ENCODE data around the gene EZH2. TPM values are rescaled to one million over a fixed set of nuclear protein-coding genes. Genes with fewer than 3 reads are reported as not detected.

The EZH2 gene
- total and polyA plus RNA-seq, 2 donors (not counting 1 experiment from before 2014, with no cell fraction given): 7.1 to 10.1 TPM

DNA sequence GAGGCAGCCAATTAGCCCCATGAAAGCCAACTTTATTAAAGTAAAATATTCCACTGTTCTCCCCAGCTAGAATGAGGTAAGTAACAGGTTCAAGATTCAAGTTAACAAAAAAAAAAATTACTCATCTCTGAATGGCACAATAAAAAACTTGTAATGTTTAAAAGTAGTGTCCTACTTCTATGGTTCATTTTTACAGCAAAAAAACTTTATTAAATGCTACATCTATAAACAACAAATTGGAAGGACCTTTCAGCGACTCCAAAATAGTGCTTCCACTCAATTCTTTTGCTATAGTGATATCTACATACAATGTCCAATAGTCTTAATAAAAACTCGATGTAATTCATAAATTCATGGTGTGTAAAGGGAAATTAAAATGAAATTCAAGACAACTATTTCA lies 59.2 kb downstream of the EZH2 start:
- Histone ChIP-seq H3K27me3 (ENCODE audit: control insufficient read depth, insufficient read depth, low read length) (no peaks in the 10 kb centered on the region), H3K4me2 (ENCODE audit: extremely low read depth, insufficient read depth, low read length) (no peak overlapping the region), H3K27ac (ENCODE audit: insufficient read depth, low read length) (no peak overlapping the region), H3K4me1 (ENCODE audit: control insufficient read depth, extremely low read depth, insufficient read depth, low read length) (peaks cover 2% of the 10 kb centered on the region), H2AFZ (ENCODE audit: low read length) (no peak overlapping the region), H3K79me2 (ENCODE audit: control insufficient read depth, insufficient read depth, low read length) (no peaks in the 10 kb centered on the region), H3K9ac (ENCODE audit: insufficient read depth, low read length) (no peak overlapping the region), H4K20me1 (ENCODE audit: control insufficient read depth, extremely low read depth, insufficient read depth, low read length) (no peaks in the 10 kb centered on the region), H3K9me3 (ENCODE audit: control insufficient read depth, insufficient read depth, low read depth, low read length) (no peaks in the 10 kb centered on the region), H3K36me3 (ENCODE audit: control insufficient read depth, insufficient read depth, low read length) (no peaks in the 10 kb centered on the region), H3K4me3 (replicated peaks in 1 of 4; ENCODE audit: control extremely low read depth in 1 of 4, insufficient read depth in 1 of 4, low read depth in 3 of 4, low read length in 4 of 4) (no peak overlapping the region)
- TF ChIP-seq, protein P1, sequence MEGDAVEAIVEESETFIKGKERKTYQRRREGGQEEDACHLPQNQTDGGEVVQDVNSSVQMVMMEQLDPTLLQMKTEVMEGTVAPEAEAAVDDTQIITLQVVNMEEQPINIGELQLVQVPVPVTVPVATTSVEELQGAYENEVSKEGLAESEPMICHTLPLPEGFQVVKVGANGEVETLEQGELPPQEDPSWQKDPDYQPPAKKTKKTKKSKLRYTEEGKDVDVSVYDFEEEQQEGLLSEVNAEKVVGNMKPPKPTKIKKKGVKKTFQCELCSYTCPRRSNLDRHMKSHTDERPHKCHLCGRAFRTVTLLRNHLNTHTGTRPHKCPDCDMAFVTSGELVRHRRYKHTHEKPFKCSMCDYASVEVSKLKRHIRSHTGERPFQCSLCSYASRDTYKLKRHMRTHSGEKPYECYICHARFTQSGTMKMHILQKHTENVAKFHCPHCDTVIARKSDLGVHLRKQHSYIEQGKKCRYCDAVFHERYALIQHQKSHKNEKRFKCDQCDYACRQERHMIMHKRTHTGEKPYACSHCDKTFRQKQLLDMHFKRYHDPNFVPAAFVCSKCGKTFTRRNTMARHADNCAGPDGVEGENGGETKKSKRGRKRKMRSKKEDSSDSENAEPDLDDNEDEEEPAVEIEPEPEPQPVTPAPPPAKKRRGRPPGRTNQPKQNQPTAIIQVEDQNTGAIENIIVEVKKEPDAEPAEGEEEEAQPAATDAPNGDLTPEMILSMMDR (conservative IDR thresholded peaks at IDR 0.05 in 1 of 2, IDR thresholded peaks at IDR 0.05 in 1 of 2; ENCODE audit: low read depth in 1 of 2, low read length in 2 of 2): no peak
- no peak for TF ChIP-seq EZH2 (IDR thresholded peaks at IDR 0.05; ENCODE audit: low read length, missing control alignments)
- DNase-seq (ENCODE audit: low read depth in 2 of 2): no peak

- H3K4me2 ChIP-seq (ENCODE audit: extremely low read depth, insufficient read depth, low read length): no peak overlapping the region
- H3K79me2 ChIP-seq (ENCODE audit: control insufficient read depth, insufficient read depth, low read length): no peaks in the 10 kb centered on the region
- no peak overlapping the region for H3K9ac ChIP-seq (ENCODE audit: insufficient read depth, low read length)
- H3K27me3 ChIP-seq (ENCODE audit: control insufficient read depth, insufficient read depth, low read length): no peaks in the 10 kb centered on the region
- no peak overlapping the region for H3K4me3 ChIP-seq (replicated peaks in 1 of 4; ENCODE audit: control extremely low read depth in 1 of 4, insufficient read depth in 1 of 4, low read depth in 3 of 4, low read length in 4 of 4)
- no peaks in the 10 kb centered on the region for H3K9me3 ChIP-seq (ENCODE audit: control insufficient read depth, insufficient read depth, low read depth, low read length)
- no peak for DNase-seq (ENCODE audit: low read depth in 2 of 2)
- H2AFZ ChIP-seq (ENCODE audit: low read length): no peak overlapping the region
- H3K27ac ChIP-seq (ENCODE audit: insufficient read depth, low read length): no peak overlapping the region
- peaks cover 2% of the 10 kb centered on the region for H3K4me1 ChIP-seq (ENCODE audit: control insufficient read depth, extremely low read depth, insufficient read depth, low read length)
- H3K36me3 ChIP-seq (ENCODE audit: control insufficient read depth, insufficient read depth, low read length): no peaks in the 10 kb centered on the region
- TF ChIP-seq EZH2 (IDR thresholded peaks at IDR 0.05; ENCODE audit: low read length, missing control alignments): no peak
- TF ChIP-seq, protein P1 (conservative IDR thresholded peaks at IDR 0.05 in 1 of 2, IDR thresholded peaks at IDR 0.05 in 1 of 2; ENCODE audit: low read depth in 1 of 2, low read length in 2 of 2): no peak
- H4K20me1 ChIP-seq (ENCODE audit: control insufficient read depth, extremely low read depth, insufficient read depth, low read length): no peaks in the 10 kb centered on the region
Observed at GRCh38 chr7:148821422-148821821, 62.7 kb downstream of the EZH2 start.

DNA sequence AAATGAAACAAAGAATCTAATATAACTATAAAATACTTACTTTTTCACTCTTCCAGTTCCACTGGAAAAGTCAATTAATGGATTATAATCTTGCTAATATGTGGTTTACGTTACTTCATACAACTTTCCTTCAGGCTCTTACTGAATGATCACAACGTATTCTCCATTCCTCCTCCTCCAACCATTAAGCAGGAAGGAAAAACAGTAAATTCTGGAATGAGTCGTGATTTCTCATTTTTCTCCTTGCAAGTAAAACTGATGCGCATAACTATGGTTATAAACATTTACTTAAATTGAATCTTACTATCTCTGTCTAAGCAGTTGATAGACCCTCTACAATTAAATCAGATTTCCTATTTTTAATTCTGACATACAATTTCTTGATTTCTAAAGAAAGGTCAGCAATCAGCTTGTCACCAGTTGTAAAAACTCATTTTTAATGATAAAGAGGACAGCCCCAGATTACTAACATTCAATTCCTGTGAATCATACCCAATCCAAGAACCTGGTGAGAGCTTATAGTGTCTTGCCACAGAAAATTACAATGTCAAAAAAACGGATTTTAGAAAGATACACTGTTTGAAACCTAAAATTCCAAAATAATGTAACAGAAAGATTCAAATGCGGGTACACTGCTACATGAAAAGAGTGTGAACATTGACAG lies 64.3 kb downstream of the EZH2 start:
- no peaks in the 10 kb centered on the region for H3K79me2 ChIP-seq (ENCODE audit: control insufficient read depth, insufficient read depth, low read length)
- H3K27me3 ChIP-seq (ENCODE audit: control insufficient read depth, insufficient read depth, low read length): no peaks in the 10 kb centered on the region
- H3K36me3 ChIP-seq (ENCODE audit: control insufficient read depth, insufficient read depth, low read length): no peaks in the 10 kb centered on the region
- no peak overlapping the region for H3K27ac ChIP-seq (ENCODE audit: insufficient read depth, low read length)
- no peak overlapping the region for H3K9ac ChIP-seq (ENCODE audit: insufficient read depth, low read length)
- peak; percentile 17 to 62 for DNase-seq (ENCODE audit: low read depth in 2 of 2)
- no peaks in the 10 kb centered on the region for H3K9me3 ChIP-seq (ENCODE audit: control insufficient read depth, insufficient read depth, low read depth, low read length)
- no peaks in the 10 kb centered on the region for H4K20me1 ChIP-seq (ENCODE audit: control insufficient read depth, extremely low read depth, insufficient read depth, low read length)
- no peak overlapping the region for H3K4me2 ChIP-seq (ENCODE audit: extremely low read depth, insufficient read depth, low read length)
- no peak overlapping the region for H2AFZ ChIP-seq (ENCODE audit: low read length)
- H3K4me3 ChIP-seq (replicated peaks in 1 of 4; ENCODE audit: control extremely low read depth in 1 of 4, insufficient read depth in 1 of 4, low read depth in 3 of 4, low read length in 4 of 4): no peak overlapping the region
- TF ChIP-seq, protein P1 (conservative IDR thresholded peaks at IDR 0.05 in 1 of 2, IDR thresholded peaks at IDR 0.05 in 1 of 2; ENCODE audit: low read depth in 1 of 2, low read length in 2 of 2): no peak
- TF ChIP-seq EZH2 (IDR thresholded peaks at IDR 0.05; ENCODE audit: low read length, missing control alignments): no peak
- peaks cover 2% of the 10 kb centered on the region for H3K4me1 ChIP-seq (ENCODE audit: control insufficient read depth, extremely low read depth, insufficient read depth, low read length)
